Stimulated activated CD4-positive, alpha-beta T cell treated with anti-CD3 and anti-CD28 coated beads, Interleukin-4, amount 100 ng/mL, for 24 hours (primary cell): ENCODE results near the gene MTFR2.
A peak's percentile ranks its signal among the peaks of the same experiment; 100 is the strongest.
"Not testable (repeated sequence)": the region's sequence is repeated elsewhere in the genome, so short reads cannot be mapped to it uniquely, and the experiment has no call there.

ENCODE experiments used
- DNase-seq: peaks from one replicate; pipeline ENCODE4 v3.0.0-alpha.2; 2020

Gene MTFR2

GRCh38 chr6:136232701-136233100, 17.4 kb downstream of the MTFR2 start:
- no peak for DNase-seq

- no peak for DNase-seq
Observed at GRCh38 chr6:136230219-136230853, 19.8 kb downstream of the MTFR2 start.

GRCh38 chr6:136228814-136229213, 21.3 kb downstream of the MTFR2 start:
- no peak for DNase-seq

- DNase-seq, result no peak
Observed at GRCh38 chr6:136226674-136227377, 23.3 kb downstream of the MTFR2 start.

- peak; percentile 59 for DNase-seq
Observed at GRCh38 chr6:136226027-136226673, 24.0 kb downstream of the MTFR2 start.

- peak; percentile 57 for DNase-seq
Observed at GRCh38 chr6:136225496-136225895, 24.6 kb downstream of the MTFR2 start.

GRCh38 chr6:136224974-136225373, 25.1 kb downstream of the MTFR2 start:
- DNase-seq, result not testable (repeated sequence)

- no peak for DNase-seq
Observed at GRCh38 chr6:136216503-136217401, 33.4 kb downstream of the MTFR2 start.

GRCh38 chr6:136213853-136214252, 36.3 kb downstream of the MTFR2 start:
- DNase-seq, result no peak

- DNase-seq, result no peak
Observed at GRCh38 chr6:136213012-136213539, 37.0 kb downstream of the MTFR2 start.

- no peak for DNase-seq
Observed at GRCh38 chr6:136212608-136213007, 37.5 kb downstream of the MTFR2 start.

- DNase-seq, result no peak
Observed at GRCh38 chr6:136210398-136211165, 39.5 kb downstream of the MTFR2 start.

GRCh38 chr6:136209496-136209895, 40.6 kb downstream of the MTFR2 start:
- no peak for DNase-seq

- no peak for DNase-seq
Observed at GRCh38 chr6:136208783-136209182, 41.3 kb downstream of the MTFR2 start.

GRCh38 chr6:136201732-136202131, 48.4 kb downstream of the MTFR2 start:
- DNase-seq, result no peak

GRCh38 chr6:136192902-136193301, 57.2 kb downstream of the MTFR2 start:
- DNase-seq, result no peak

GRCh38 chr6:136191606-136192312, 58.4 kb downstream of the MTFR2 start:
- DNase-seq, result no peak

- DNase-seq, result no peak
Observed at GRCh38 chr6:136189104-136189503, 61.0 kb downstream of the MTFR2 start.

GRCh38 chr6:136188486-136188885, 61.6 kb downstream of the MTFR2 start:
- DNase-seq, result no peak

- DNase-seq, result no peak
Observed at GRCh38 chr6:136186363-136186762, 63.7 kb downstream of the MTFR2 start.

GRCh38 chr6:136184738-136185137, 65.4 kb downstream of the MTFR2 start:
- DNase-seq, result no peak
